NB4 (cell line): ENCODE data around the gene TLR5.

Experiments
- DNase-seq: peaks from one replicate; pipeline ENCODE4 v3.0.0; 2010; ENCODE audit warnings: low read depth
- H3K4me3 ChIP-seq: one replicate; pipeline ENCODE4 v1.5.1; 2011; ENCODE audit warnings: mild to moderate bottlenecking, low read depth, low read length, moderate library complexity
- CTCF ChIP-seq: IDR thresholded peaks from one replicate; pipeline ENCODE4 v1.5.1; 2012; ENCODE audit warnings: low read depth, low read length
- MAX ChIP-seq: IDR thresholded peaks from 2 replicates; pipeline ENCODE4 v1.6.1; 2011; ENCODE audit warnings: low read depth, low read length
- MYC ChIP-seq: IDR thresholded peaks from 2 replicates; pipeline ENCODE4 v1.6.1; 2011; ENCODE audit warnings: low read depth, low read length
- POLR2A ChIP-seq: IDR thresholded peaks from 2 replicates; pipeline ENCODE4 v1.6.1; 2011; ENCODE audit warnings: mild to moderate bottlenecking; ENCODE audit not compliant: insufficient read length; ENCODE audit errors: extremely low read depth

Gene TLR5

GRCh38 chr1:223133306-223133823 lies 9.7 kb downstream of the TLR5 start:
- TF ChIP-seq POLR2A (no peak), CTCF (no peak), MAX (no peak), MYC (no peak)
- DNase-seq, result no peak
- H3K4me3 ChIP-seq, result no peak overlapping the region

DNA sequence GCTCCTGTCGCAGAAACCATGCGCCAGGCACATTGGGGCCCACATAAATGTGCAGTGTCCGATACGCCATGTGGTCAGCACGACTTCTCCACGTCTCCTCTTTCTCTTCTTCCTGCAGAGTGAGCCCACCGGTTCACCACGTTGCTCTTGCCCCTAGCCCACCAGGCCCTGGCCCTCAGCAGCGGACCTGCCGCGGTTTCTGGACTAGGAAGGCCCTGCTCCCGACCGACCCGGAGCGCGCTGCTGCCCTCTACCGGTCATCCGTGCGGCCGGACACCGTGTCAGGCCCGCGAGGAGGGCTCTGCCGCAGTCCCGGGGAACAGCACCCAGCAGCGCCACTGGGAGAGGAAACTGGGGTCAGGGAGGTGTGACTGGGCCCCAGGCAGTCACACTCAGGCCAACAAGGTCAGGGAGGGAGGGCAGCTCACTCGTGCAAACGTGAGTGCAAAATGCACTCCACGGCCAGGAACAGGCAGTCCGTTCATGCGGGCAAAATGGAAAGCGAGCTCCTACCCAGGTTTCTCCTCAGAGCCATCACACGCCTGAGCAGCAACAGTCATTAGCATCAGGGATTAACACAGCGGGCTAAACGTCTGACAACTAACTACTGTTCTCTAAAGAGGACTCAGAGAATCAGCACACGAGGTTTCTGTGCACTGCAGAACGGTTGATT lies 13.7 kb downstream of the TLR5 start:
- H3K4me3 ChIP-seq, result no peak overlapping the region
- peak; percentile 65 for DNase-seq
- TF ChIP-seq POLR2A (no peak), CTCF (peak; percentile 76), MAX (no peak), MYC (no peak)

DNA sequence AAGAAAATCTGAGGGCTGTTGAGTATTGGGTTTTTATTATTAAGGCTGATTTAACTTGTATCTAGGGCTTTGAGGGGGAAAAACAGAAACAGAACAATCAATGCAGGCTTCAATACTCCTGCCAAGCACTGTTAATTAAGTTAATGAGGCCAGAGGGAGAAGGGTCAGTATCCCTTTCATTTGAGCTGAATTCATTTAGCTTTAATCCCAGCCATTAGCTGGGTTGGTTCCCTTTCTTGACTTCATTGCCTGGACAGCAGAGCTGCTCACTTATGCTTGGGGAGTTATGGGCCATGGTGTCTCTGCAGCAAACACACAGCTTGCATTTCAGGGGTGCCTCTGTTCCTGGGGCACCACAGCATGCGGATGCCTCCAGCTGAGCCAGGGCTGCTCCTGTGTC lies 16.3 kb downstream of the TLR5 start:
- DNase-seq, result no peak
- no peak for TF ChIP-seq MAX
- no peak for TF ChIP-seq POLR2A
- TF ChIP-seq CTCF, result no peak
- TF ChIP-seq MYC, result no peak
- H3K4me3 ChIP-seq, result no peak overlapping the region

DNA sequence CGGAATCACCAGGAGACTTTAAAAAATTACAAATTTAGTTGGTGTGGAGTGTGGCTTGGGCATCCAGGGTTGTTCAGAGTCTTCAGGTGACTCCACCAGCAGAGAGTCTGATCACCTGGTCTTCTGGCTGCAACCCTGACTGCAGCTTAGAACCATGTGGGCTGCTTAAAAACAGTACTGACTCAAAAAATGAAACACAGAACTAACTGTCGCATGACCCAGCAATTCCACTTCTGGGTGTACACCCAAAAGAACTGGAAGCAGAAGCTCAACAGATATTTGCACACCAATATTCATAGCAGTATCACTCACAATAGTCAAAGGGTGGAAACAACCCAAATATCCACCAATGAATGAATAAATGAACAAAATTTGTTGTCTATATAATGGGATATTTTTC lies 17.3 kb downstream of the TLR5 start:
- no peak for DNase-seq
- no peak for TF ChIP-seq POLR2A
- no peak for TF ChIP-seq MYC
- no peak for TF ChIP-seq MAX
- no peak for TF ChIP-seq CTCF
- H3K4me3 ChIP-seq, result no peak overlapping the region

- DNase-seq, result no peak
- H3K4me3 ChIP-seq, result no peak overlapping the region
- no peak for TF ChIP-seq POLR2A
- no peak for TF ChIP-seq MYC
- no peak for TF ChIP-seq MAX
- no peak for TF ChIP-seq CTCF
Observed at GRCh38 chr1:223123011-223123610, 19.9 kb downstream of the TLR5 start.
